ENCODE data around the gene NAV2. TPM values are rescaled to one million over a fixed set of nuclear protein-coding genes. Genes with fewer than 3 reads are reported as not detected.
"Not testable (repeated sequence)": the region's sequence is repeated elsewhere in the genome, so short reads cannot be mapped to it uniquely, and the experiment has no call there.

Gene NAV2
- total RNA-seq, 1 experiment from 2014 or later = 23.3 TPM

DNA sequence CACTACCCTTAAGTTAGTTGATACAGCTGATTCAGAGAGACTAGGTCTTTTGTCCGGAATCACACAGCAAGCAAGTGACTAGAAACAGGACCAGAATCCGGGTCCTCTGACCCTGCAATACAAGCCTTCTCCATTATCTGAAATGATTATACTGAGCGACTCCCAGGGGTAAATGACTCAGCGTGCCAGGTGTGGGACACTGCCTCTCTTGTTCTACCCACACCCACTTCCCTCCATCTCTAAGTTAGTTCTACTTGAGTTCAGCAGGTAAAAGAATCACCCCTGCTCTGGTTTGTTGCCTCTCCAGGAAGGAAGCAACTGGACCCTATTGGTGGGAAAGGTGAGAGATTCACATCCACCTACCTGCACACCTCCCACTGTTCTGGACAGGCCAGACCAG is 290.7 kb downstream of the NAV2 start:
- no TSS peak for BruUV-seq (replicated peaks)
- H3K9me2 ChIP-seq (ENCODE audit: insufficient read depth) = no peaks in the 10 kb centered on the region
- H3K9me3 ChIP-seq (ENCODE audit: insufficient read depth, low read depth) = no peaks in the 10 kb centered on the region
- no peak overlapping the region for H2AFZ ChIP-seq
- ChIA-PET CTCF (no interaction called here), POLR2A (ENCODE audit: unreplicated experiment) (no interaction called here)
- H3K36me3 ChIP-seq (ENCODE audit: low read depth) = no peaks in the 10 kb centered on the region
- H3F3A ChIP-seq (ENCODE audit: insufficient read depth, low read depth) = peaks cover 20% of the 10 kb centered on the region; the same call in 1 of the 2 replicates
- no peak overlapping the region for H3K4me3 ChIP-seq
- H3K4me1 ChIP-seq (replicated peaks; ENCODE audit: insufficient read depth) = peaks cover 29% of the 10 kb centered on the region
- H3K4me2 ChIP-seq = peak overlapping the region; percentile 59
- no peaks in the 10 kb centered on the region for H3K79me2 ChIP-seq (ENCODE audit: low read depth)
- no peak for TF ChIP-seq EZH2 (IDR thresholded peaks at IDR 0.05; ENCODE audit: low read depth)
- TF ChIP-seq, protein P1, sequence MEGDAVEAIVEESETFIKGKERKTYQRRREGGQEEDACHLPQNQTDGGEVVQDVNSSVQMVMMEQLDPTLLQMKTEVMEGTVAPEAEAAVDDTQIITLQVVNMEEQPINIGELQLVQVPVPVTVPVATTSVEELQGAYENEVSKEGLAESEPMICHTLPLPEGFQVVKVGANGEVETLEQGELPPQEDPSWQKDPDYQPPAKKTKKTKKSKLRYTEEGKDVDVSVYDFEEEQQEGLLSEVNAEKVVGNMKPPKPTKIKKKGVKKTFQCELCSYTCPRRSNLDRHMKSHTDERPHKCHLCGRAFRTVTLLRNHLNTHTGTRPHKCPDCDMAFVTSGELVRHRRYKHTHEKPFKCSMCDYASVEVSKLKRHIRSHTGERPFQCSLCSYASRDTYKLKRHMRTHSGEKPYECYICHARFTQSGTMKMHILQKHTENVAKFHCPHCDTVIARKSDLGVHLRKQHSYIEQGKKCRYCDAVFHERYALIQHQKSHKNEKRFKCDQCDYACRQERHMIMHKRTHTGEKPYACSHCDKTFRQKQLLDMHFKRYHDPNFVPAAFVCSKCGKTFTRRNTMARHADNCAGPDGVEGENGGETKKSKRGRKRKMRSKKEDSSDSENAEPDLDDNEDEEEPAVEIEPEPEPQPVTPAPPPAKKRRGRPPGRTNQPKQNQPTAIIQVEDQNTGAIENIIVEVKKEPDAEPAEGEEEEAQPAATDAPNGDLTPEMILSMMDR (conservative IDR thresholded peaks at IDR 0.05) = no peak
- peak overlapping the region; percentile 78 for H3K27ac ChIP-seq
- H4K20me1 ChIP-seq (ENCODE audit: insufficient read depth) = no peaks in the 10 kb centered on the region
- intact Hi-C loops (cut with micrococcal nuclease; ENCODE audit: unreplicated experiment) = no loop called here
- peak in 1 of 2 experiments; percentile 85 for DNase-seq
- H3K27me3 ChIP-seq (ENCODE audit: insufficient read depth, low read depth) = no peaks in the 10 kb centered on the region

DNA sequence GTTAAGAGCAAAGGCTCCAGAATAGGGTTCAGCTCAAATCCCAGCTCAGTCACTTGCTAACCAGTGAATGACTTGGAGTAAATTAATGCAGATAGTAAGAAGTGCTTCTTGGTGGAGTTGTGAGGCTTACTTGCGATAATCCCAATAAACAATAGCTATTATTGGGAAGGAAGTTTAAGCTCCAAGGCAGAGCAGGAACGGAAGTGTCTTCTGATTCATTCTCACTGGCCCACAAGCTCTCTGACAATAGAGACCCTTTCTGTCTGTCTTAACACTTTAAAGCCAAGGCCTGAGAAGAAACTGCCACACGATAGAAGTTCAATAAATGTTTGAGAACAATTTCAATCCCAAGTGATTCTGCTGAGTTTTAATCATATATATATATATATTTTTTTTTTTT is 292.2 kb downstream of the NAV2 start:
- Histone ChIP-seq H3K79me2 (ENCODE audit: low read depth) (no peaks in the 10 kb centered on the region), H3K27ac (no peak overlapping the region), H3K4me3 (no peak overlapping the region), H2AFZ (no peak overlapping the region), H3K36me3 (ENCODE audit: low read depth) (no peaks in the 10 kb centered on the region), H3K9me3 (ENCODE audit: insufficient read depth, low read depth) (no peaks in the 10 kb centered on the region), H3K9me2 (ENCODE audit: insufficient read depth) (no peaks in the 10 kb centered on the region), H4K20me1 (ENCODE audit: insufficient read depth) (no peaks in the 10 kb centered on the region), H3K4me1 (replicated peaks; ENCODE audit: insufficient read depth) (peaks cover 29% of the 10 kb centered on the region), H3K27me3 (ENCODE audit: insufficient read depth, low read depth) (no peaks in the 10 kb centered on the region), H3F3A (ENCODE audit: insufficient read depth, low read depth) (peaks cover 20% of the 10 kb centered on the region; the same call in 1 of the 2 replicates), H3K4me2 (no peak overlapping the region)
- DNase-seq = no peak
- CTCF ChIA-PET = no interaction called here
- POLR2A ChIA-PET (ENCODE audit: unreplicated experiment) = no interaction called here
- TF ChIP-seq, protein P1 (conservative IDR thresholded peaks at IDR 0.05) = no peak
- TF ChIP-seq EZH2 (IDR thresholded peaks at IDR 0.05; ENCODE audit: low read depth) = no peak
- BruUV-seq (replicated peaks) = no TSS peak
- intact Hi-C loops (cut with micrococcal nuclease; ENCODE audit: unreplicated experiment) = no loop called here

DNA sequence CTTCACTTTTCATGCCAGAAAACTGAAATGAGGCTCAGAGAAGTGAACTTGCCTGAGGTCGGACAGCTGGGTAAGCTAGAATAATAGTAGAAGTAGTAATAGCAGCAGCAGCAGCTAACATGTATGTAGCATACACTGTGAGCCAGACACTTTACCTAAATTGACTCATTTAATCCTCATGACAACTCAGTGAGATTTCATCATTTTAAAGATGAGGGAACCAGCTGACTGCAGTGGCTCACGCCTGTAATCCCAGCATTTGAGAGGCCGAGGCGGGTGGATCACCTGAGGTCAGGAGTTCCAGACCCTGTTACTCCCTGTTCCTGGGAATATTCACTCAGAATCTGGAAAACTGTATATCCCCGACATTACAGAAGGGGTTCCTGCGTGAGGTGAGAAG is 293.1 kb downstream of the NAV2 start:
- Histone ChIP-seq H2AFZ (no peak overlapping the region), H3K4me2 (no peak overlapping the region), H3K4me3 (no peak overlapping the region), H3K4me1 (replicated peaks; ENCODE audit: insufficient read depth) (peaks cover 36% of the 10 kb centered on the region), H4K20me1 (ENCODE audit: insufficient read depth) (no peaks in the 10 kb centered on the region), H3F3A (ENCODE audit: insufficient read depth, low read depth) (peaks cover 22% of the 10 kb centered on the region; the same call in 1 of the 2 replicates), H3K79me2 (ENCODE audit: low read depth) (no peaks in the 10 kb centered on the region), H3K9me3 (ENCODE audit: insufficient read depth, low read depth) (no peaks in the 10 kb centered on the region), H3K27me3 (ENCODE audit: insufficient read depth, low read depth) (no peaks in the 10 kb centered on the region), H3K36me3 (ENCODE audit: low read depth) (no peaks in the 10 kb centered on the region), H3K27ac (no peak overlapping the region), H3K9me2 (ENCODE audit: insufficient read depth) (no peaks in the 10 kb centered on the region)
- intact Hi-C loops (cut with micrococcal nuclease; ENCODE audit: unreplicated experiment) = no loop called here
- CTCF ChIA-PET = no interaction called here
- POLR2A ChIA-PET (ENCODE audit: unreplicated experiment) = no interaction called here
- DNase-seq = no peak
- no TSS peak for BruUV-seq (replicated peaks)
- TF ChIP-seq EZH2 (IDR thresholded peaks at IDR 0.05; ENCODE audit: low read depth) = no peak
- TF ChIP-seq, protein P1 (conservative IDR thresholded peaks at IDR 0.05) = no peak

DNA sequence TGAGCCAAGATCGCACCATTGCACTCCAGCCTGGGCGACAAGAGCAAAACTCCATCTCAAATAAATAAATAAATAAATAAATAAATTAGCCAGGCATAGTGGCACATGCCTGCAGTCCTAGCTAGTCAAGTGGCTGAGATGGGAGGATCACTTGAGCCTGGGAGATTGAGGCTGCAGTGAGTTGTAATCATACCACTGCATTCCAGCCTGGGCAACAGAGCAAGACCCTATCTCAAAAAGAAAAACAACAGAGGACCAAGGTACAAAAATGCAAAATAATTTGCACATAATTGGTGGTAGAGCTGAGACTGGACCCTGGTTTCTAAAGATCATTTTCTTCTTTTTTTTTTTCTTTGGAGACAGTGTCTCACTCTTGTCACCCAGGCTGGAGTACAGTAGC is 294.0 kb downstream of the NAV2 start:
- DNase-seq; CTCF ChIA-PET; H3K9me3 ChIP-seq (ENCODE audit: insufficient read depth, low read depth); BruUV-seq (replicated peaks); H3K79me2 ChIP-seq (ENCODE audit: low read depth); H3K9me2 ChIP-seq (ENCODE audit: insufficient read depth); H4K20me1 ChIP-seq (ENCODE audit: insufficient read depth); intact Hi-C loops (cut with micrococcal nuclease; ENCODE audit: unreplicated experiment); H3K36me3 ChIP-seq (ENCODE audit: low read depth); POLR2A ChIA-PET (ENCODE audit: unreplicated experiment); H3K4me3 ChIP-seq; H3K27ac ChIP-seq; H3K27me3 ChIP-seq (ENCODE audit: insufficient read depth, low read depth); H2AFZ ChIP-seq; H3K4me2 ChIP-seq: not testable (repeated sequence)
- Histone ChIP-seq H3F3A (ENCODE audit: insufficient read depth, low read depth) (peaks cover 29% of the 10 kb centered on the region), H3K4me1 (replicated peaks; ENCODE audit: insufficient read depth) (peaks cover 44% of the 10 kb centered on the region)

All from PC-9 (cell line).